Ascending aorta (tissue), 2 donors: ENCODE data around the gene TAB2. TPM values are rescaled to one million over a fixed set of nuclear protein-coding genes. Genes with fewer than 3 reads are reported as not detected.

ENCODE experiments used
- DNase-seq, 2 donors: peaks; one replicate each; pipeline ENCODE4 v3.0.0-alpha.2; 2019; ENCODE audit warnings: low spot score in 2 of 2
- H3K27ac ChIP-seq, 2 donors: fragments of 200-600 bp; sonication (generic); one replicate each; pipeline ENCODE4 v1.5.1; 2016 to 2017; ENCODE audit warnings: mild to moderate bottlenecking in 1 of 2
- H3K27me3 ChIP-seq: fragments of 200-600 bp; sonication (generic); one replicate; pipeline ENCODE4 v1.5.1; 2017
- H3K36me3 ChIP-seq, 2 donors: fragments of 200-600 bp; sonication (generic); one replicate each; pipeline ENCODE4 v1.5.1; 2016
- H3K4me1 ChIP-seq, 2 donors: fragments of 200-600 bp; sonication (generic); one replicate each; pipeline ENCODE4 v1.5.1; 2016 to 2017; ENCODE audit warnings: mild to moderate bottlenecking in 1 of 2
- H3K4me3 ChIP-seq, 2 donors: fragments of 200-600 bp; sonication (generic); one replicate each; pipeline ENCODE4 v1.5.1; 2016 to 2017; ENCODE audit warnings: mild to moderate bottlenecking in 1 of 2
- H3K9me3 ChIP-seq, 2 donors: fragments of 200-600 bp; sonication (generic); one replicate each; pipeline ENCODE4 v1.5.1; 2016
- CTCF ChIP-seq, 3 experiments: fragments of 200-600 bp in 2 of 3; fragments of 450-650 bp in 1 of 3; sonication (generic) in 2 of 3; IDR thresholded peaks; one replicate each; pipeline ENCODE4 v1.5.1; 2016 to 2019; ENCODE audit warnings: antibody characterized with exemption in 3 of 3, mild to moderate bottlenecking in 1 of 3, moderate library complexity in 1 of 3
- intact Hi-C: fragments of 100-400 bp; cut with DNase I; formaldehyde crosslinking; loops from one replicate; pipeline ENCODE4 v1.15.1; 2023
- total RNA-seq: library from RNA; depleted of rRNA; stranded (reverse); fragments of >200 nt; gene quantifications from one replicate; pipeline ENCODE4 v1.1.0, GENCODE V29; 2016

The TAB2 gene
- total RNA-seq, 1 donor from 2014 or later = 55.2 TPM

- no peaks in the 10 kb centered on the region for H3K9me3 ChIP-seq
- H3K36me3 ChIP-seq = no peaks in the 10 kb centered on the region
- no peak for TF ChIP-seq CTCF (IDR thresholded peaks at IDR 0.05)
- no peaks in the 10 kb centered on the region for H3K27me3 ChIP-seq
- no peak for DNase-seq
- no peak overlapping the region for H3K4me3 ChIP-seq
- H3K4me1 ChIP-seq = no peaks in the 10 kb centered on the region
- no peak overlapping the region for H3K27ac ChIP-seq
- intact Hi-C loops = no loop called here
Measured at GRCh38 chr6:149271348-149272340, 45.9 kb upstream of the TAB2 start.

- Histone ChIP-seq H3K9me3 (no peaks in the 10 kb centered on the region), H3K36me3 (no peaks in the 10 kb centered on the region), H3K4me1 (no peaks in the 10 kb centered on the region), H3K27ac (no peak overlapping the region), H3K27me3 (no peaks in the 10 kb centered on the region), H3K4me3 (no peak overlapping the region)
- TF ChIP-seq CTCF (IDR thresholded peaks at IDR 0.05) = no peak
- DNase-seq = no peak
- intact Hi-C loops = no loop called here
Measured at GRCh38 chr6:149273318-149273717, 44.2 kb upstream of the TAB2 start.

- no peak overlapping the region for H3K4me3 ChIP-seq
- intact Hi-C loops = no loop called here
- no peak overlapping the region for H3K27ac ChIP-seq
- H3K27me3 ChIP-seq = no peaks in the 10 kb centered on the region
- no peak for TF ChIP-seq CTCF (IDR thresholded peaks at IDR 0.05)
- DNase-seq = no peak
- no peaks in the 10 kb centered on the region for H3K4me1 ChIP-seq
- no peaks in the 10 kb centered on the region for H3K36me3 ChIP-seq
- H3K9me3 ChIP-seq = no peaks in the 10 kb centered on the region
Measured at GRCh38 chr6:149275621-149276020, 41.9 kb upstream of the TAB2 start.

GRCh38 chr6:149277621-149278020, 39.9 kb upstream of the TAB2 start:
- no peak for TF ChIP-seq CTCF (IDR thresholded peaks at IDR 0.05)
- H3K27me3 ChIP-seq = no peaks in the 10 kb centered on the region
- intact Hi-C loops = no loop called here

DNA sequence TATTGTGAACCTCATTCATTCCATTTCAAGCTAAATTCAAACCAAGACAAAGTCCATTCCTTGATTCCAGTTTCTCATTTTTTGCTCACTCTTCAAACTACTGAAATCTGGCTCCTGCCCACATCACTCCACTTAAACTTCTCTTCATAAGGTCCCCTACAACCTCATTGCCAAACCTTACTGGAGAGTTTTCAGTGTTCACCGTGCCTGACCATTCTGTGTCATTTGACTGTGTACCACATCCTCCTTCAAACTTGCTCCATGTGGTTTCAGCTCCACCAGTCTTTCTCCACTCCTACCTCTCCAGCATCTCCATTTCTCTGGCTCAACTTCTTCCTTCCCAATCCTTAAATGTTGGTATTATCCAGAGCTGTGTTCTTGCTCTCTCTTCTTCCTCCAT, 38.5 kb upstream of the TAB2 start:
- intact Hi-C loops = no loop called here
- Histone ChIP-seq H3K9me3 (no peaks in the 10 kb centered on the region), H3K27me3 (no peaks in the 10 kb centered on the region), H3K27ac (no peak overlapping the region), H3K36me3 (no peaks in the 10 kb centered on the region), H3K4me1 (no peaks in the 10 kb centered on the region), H3K4me3 (no peak overlapping the region)
- no peak for TF ChIP-seq CTCF (IDR thresholded peaks at IDR 0.05)
- no peak for DNase-seq

More at GRCh38 chr6:149277621-149278020, 39.9 kb upstream of the TAB2 start:
- Histone ChIP-seq H3K36me3 (no peaks in the 10 kb centered on the region), H3K27ac (no peak overlapping the region), H3K4me3 (no peak overlapping the region), H3K4me1 (no peaks in the 10 kb centered on the region), H3K9me3 (no peaks in the 10 kb centered on the region)
- DNase-seq = no peak
